HepG2 (cell line): ENCODE data around the gene MXI1. TPM values are rescaled to one million over a fixed set of nuclear protein-coding genes. Genes with fewer than 3 reads are reported as not detected.

Experiments
- AFF4 ChIP-seq: sonication (generic); formaldehyde crosslinking; IDR thresholded peaks from 2 replicates; pipeline ENCODE4 v1.4.0; 2020; ENCODE audit warnings: missing genetic modification reagents
- CBFB ChIP-seq: sonication (generic); formaldehyde crosslinking; IDR thresholded peaks from 2 replicates; pipeline ENCODE4 v1.4.0; 2020; ENCODE audit warnings: missing genetic modification reagents
- CBX5 ChIP-seq: sonication (generic); formaldehyde crosslinking; IDR thresholded peaks from 2 replicates; pipeline ENCODE4 v1.4.0; 2020; ENCODE audit warnings: missing genetic modification reagents, borderline replicate concordance
- DNMT1 ChIP-seq: sonication (generic); formaldehyde crosslinking; IDR thresholded peaks from 2 replicates; pipeline ENCODE4 v1.5.1; 2020; ENCODE audit warnings: mild to moderate bottlenecking, missing genetic modification reagents
- KLF15 ChIP-seq: sonication (generic); formaldehyde crosslinking; IDR thresholded peaks from 2 replicates; pipeline ENCODE4 v1.8.1; 2023; ENCODE audit warnings: borderline replicate concordance, mild to moderate bottlenecking, inconsistent platforms, missing genetic modification reagents, mixed read lengths
- NFRKB ChIP-seq: fragments of 450-650 bp; IDR thresholded peaks from 2 replicates; pipeline ENCODE4 v1.6.1; 2017
- PATZ1 ChIP-seq: sonication (generic); formaldehyde crosslinking; IDR thresholded peaks from 2 replicates; pipeline ENCODE4 v1.4.0; 2020; ENCODE audit warnings: missing genetic modification reagents
- PHF5A ChIP-seq: IDR thresholded peaks from one replicate; pipeline ENCODE4 v1.6.1; 2018; ENCODE audit warnings: low read depth, missing genetic modification reagents; ENCODE audit not compliant: unreplicated experiment
- SP4 ChIP-seq: sonication (generic); formaldehyde crosslinking; IDR thresholded peaks from 2 replicates; pipeline ENCODE4 v1.8.1; 2023; ENCODE audit warnings: mild to moderate bottlenecking, missing genetic modification reagents
- ZBTB21 ChIP-seq: sonication (generic); formaldehyde crosslinking; IDR thresholded peaks from 2 replicates; pipeline ENCODE4 v1.4.0; 2020; ENCODE audit warnings: missing genetic modification reagents
- ZBTB37 ChIP-seq: sonication (generic); formaldehyde crosslinking; IDR thresholded peaks from 2 replicates; pipeline ENCODE4 v1.4.0; 2020; ENCODE audit warnings: mild to moderate bottlenecking, missing genetic modification reagents
- ZFP1 ChIP-seq: IDR thresholded peaks from 2 replicates; pipeline ENCODE4 v1.6.1; 2016
- ZFP37 ChIP-seq: sonication (generic); formaldehyde crosslinking; IDR thresholded peaks from 2 replicates; pipeline ENCODE4 v1.4.0; 2020; ENCODE audit warnings: missing genetic modification reagents, borderline replicate concordance
- ZNF101 ChIP-seq: sonication (generic); formaldehyde crosslinking; IDR thresholded peaks from 2 replicates; pipeline ENCODE4 v1.4.0; 2020; ENCODE audit warnings: mild to moderate bottlenecking, low read depth, missing genetic modification reagents, borderline replicate concordance
- ZNF232 ChIP-seq: sonication (generic); formaldehyde crosslinking; IDR thresholded peaks from 2 replicates; pipeline ENCODE4 v1.4.0; 2020; ENCODE audit warnings: missing genetic modification reagents, borderline replicate concordance
- ZNF326 ChIP-seq: sonication (generic); formaldehyde crosslinking; IDR thresholded peaks from 2 replicates; pipeline ENCODE4 v1.4.0; 2020; ENCODE audit warnings: missing genetic modification reagents, borderline replicate concordance
- ZNF354B ChIP-seq: sonication (generic); formaldehyde crosslinking; IDR thresholded peaks from 2 replicates; pipeline ENCODE4 v1.8.0; 2022; ENCODE audit warnings: mild to moderate bottlenecking, missing genetic modification reagents
- ZNF616 ChIP-seq: sonication (generic); formaldehyde crosslinking; IDR thresholded peaks from 2 replicates; pipeline ENCODE4 v1.5.0; 2020; ENCODE audit warnings: low read depth, mild to moderate bottlenecking, missing genetic modification reagents
- ZNF710 ChIP-seq: sonication (generic); formaldehyde crosslinking; IDR thresholded peaks from 2 replicates; pipeline ENCODE4 v1.5.0; 2020; ENCODE audit warnings: mild to moderate bottlenecking, missing genetic modification reagents, borderline replicate concordance
- ZNF839 ChIP-seq: sonication (generic); formaldehyde crosslinking; IDR thresholded peaks from 2 replicates; pipeline ENCODE4 v1.4.0; 2020; ENCODE audit warnings: missing genetic modification reagents, mild to moderate bottlenecking, borderline replicate concordance
- ZSCAN12 ChIP-seq: sonication (generic); formaldehyde crosslinking; IDR thresholded peaks from 2 replicates; pipeline ENCODE4 v1.9.0; 2021; ENCODE audit warnings: mild to moderate bottlenecking, missing genetic modification reagents
- polyA plus RNA-seq, 8 experiments: library from polyadenylated mRNA; depleted of rRNA in 3 of 8; stranded (reverse) in 7 of 8; unstranded in 1 of 8; fragments of >200 nt; fragmentation: Illumina TruSeq in 4 of 8; extraction: Trizol in 4 of 8; gene quantifications; 2 replicates each; pipeline versions ENCODE4 v1.2.1 to v1.2.3, GENCODE V29; 2011 to 2016; ENCODE audit warnings: low read depth in 4 of 8, missing spikeins in 1 of 8, mixed read lengths in 1 of 8; ENCODE audit not compliant: insufficient read depth in 1 of 8
- total RNA-seq, 5 experiments: library from RNA; depleted of rRNA; stranded (reverse); fragments of >200 nt; fragmentation: Illumina TruSeq; extraction: Trizol; gene quantifications; 2 replicates each; pipeline ENCODE4 v1.2.3, GENCODE V29; 2016; ENCODE audit warnings: low read depth in 1 of 5

MXI1 gene
- total and polyA plus RNA-seq, 2 of the 13 experiments (the other 11 are each of a cell fraction or from before 2014, with no cell fraction given), result 6.6 to 22.0 TPM

GRCh38 chr10:110210674-110211464 lies 3.5 kb downstream of the MXI1 start (continued):
- TF ChIP-seq ZNF354B (CRISPR knock-in tag), result no peak
- TF ChIP-seq ZNF616, result no peak
- TF ChIP-seq DNMT1 (CRISPR knock-in tag), result no peak
- no peak for TF ChIP-seq CBFB (CRISPR knock-in tag)
- TF ChIP-seq KLF15 (CRISPR knock-in tag), result no peak
- no peak for TF ChIP-seq NFRKB
- TF ChIP-seq ZBTB37 (CRISPR knock-in tag), result no peak
- no peak for TF ChIP-seq ZBTB21 (CRISPR knock-in tag)
- TF ChIP-seq SP4, result no peak
- no peak for TF ChIP-seq ZNF232
- no peak for TF ChIP-seq ZSCAN12 (CRISPR knock-in tag)
- no peak for TF ChIP-seq ZFP1 (CRISPR knock-in tag)
- 0 out of 2 replicates have a peak, but pooled peaks have one; percentile 48 for TF ChIP-seq ZNF710
- TF ChIP-seq ZNF839 (CRISPR knock-in tag), result no peak
- TF ChIP-seq AFF4 (CRISPR knock-in tag), result no peak
- TF ChIP-seq CBX5 (CRISPR knock-in tag), result no peak; the same call in 1 of the 2 replicates
- peak; percentile 50; the same call in 1 of the 2 replicates for TF ChIP-seq PATZ1 (CRISPR knock-in tag)
- no peak for TF ChIP-seq PHF5A (CRISPR knock-in tag)
- TF ChIP-seq ZFP37, result peak; percentile 22; the same call in 1 of the 2 replicates
- TF ChIP-seq ZNF101 (CRISPR knock-in tag), result no peak
- no peak for TF ChIP-seq ZNF326 (CRISPR knock-in tag)
